Right cardiac atrium (tissue), 5 donors: ENCODE results near the gene CPS1. TPM values are rescaled to one million over a fixed set of nuclear protein-coding genes. Genes with fewer than 3 reads are reported as not detected.

ENCODE experiments used
- polyA plus RNA-seq: library from polyadenylated mRNA; stranded (reverse); fragments of 200-250 nt; gene quantifications from one replicate; pipeline ENCODE4 v1.2.3, GENCODE V29; 2013
- total RNA-seq, 4 donors: library from RNA; stranded (reverse); fragmentation: NEBNext Ultra II Directional; extraction: Animal tissue kit (Norgen Biotek cat#: 25700); gene quantifications; one replicate each; pipeline ENCODE4 v1.2.1, GENCODE V29; 2021
- donor health status: healthy with polysubstance abuse.
- donor health status: DM: no; HTN: yes; CAD: no.
- donor health status: DM: no; HTN: no; CAD: no.
- donor health status: DM: no; HTN: yes; CAD: no; lungs with severe emphysema.
- donor health status: DM: yes; HTN: yes; CAD: no.

The CPS1 gene
- total and polyA plus RNA-seq, 5 donors, result 1.2 to 5.4 (median 2.8) TPM

Other genes starting within 250 kb of the CPS1 start
- under 1 TPM in 1 of 4 donors, not detected in 3; 0.57 TPM for gene MYL1, start 241.4 kb upstream of the CPS1 start, total RNA-seq
- gene MYL1, start 241.4 kb upstream of the CPS1 start, polyA plus RNA-seq, result 0.14 TPM
- 10 to 100 TPM; 46.6 to 59.6 (median 53.2) TPM for gene LANCL1, start 79.8 kb upstream of the CPS1 start, total RNA-seq
- gene LANCL1, start 79.8 kb upstream of the CPS1 start, polyA plus RNA-seq, result 20.1 TPM